DMS 273 (cell line): ENCODE measurements around the gene PADI4.
A peak's percentile ranks its signal among the peaks of the same experiment; 100 is the strongest.
"Not testable (repeated sequence)": the region's sequence is repeated elsewhere in the genome, so short reads cannot be mapped to it uniquely, and the experiment has no call there.

Experiments used
- DNase-seq: peaks from one replicate; lab custom pipeline; 2025; ENCODE audit not compliant: unreplicated experiment; lab: John Stamatoyannopoulos, UW

The PADI4 gene

GRCh38 chr1:17375651-17376050 is 67.7 kb downstream of the PADI4 start:
- DNase-seq, result no peak

- DNase-seq, result peak; percentile 42
These were observed 69.4 kb downstream of the PADI4 start for GRCh38 chr1:17377325-17377953.

- DNase-seq, result no peak
These were observed 73.2 kb downstream of the PADI4 start for GRCh38 chr1:17381161-17381560.

- no peak for DNase-seq
These were observed 84.3 kb downstream of the PADI4 start for GRCh38 chr1:17392199-17392740.

GRCh38 chr1:17393230-17393629 is 85.2 kb downstream of the PADI4 start:
- DNase-seq, result no peak

- DNase-seq, result no peak
These were observed 90.1 kb downstream of the PADI4 start for GRCh38 chr1:17397910-17398695.

GRCh38 chr1:17400725-17401341 is 92.8 kb downstream of the PADI4 start:
- no peak for DNase-seq

- no peak for DNase-seq
These were observed 93.8 kb downstream of the PADI4 start for GRCh38 chr1:17401841-17402240.

- DNase-seq, result no peak
These were observed 95.1 kb downstream of the PADI4 start for GRCh38 chr1:17403081-17403480.

- no peak for DNase-seq
These were observed 96.2 kb downstream of the PADI4 start for GRCh38 chr1:17404034-17404684.

GRCh38 chr1:17404820-17405219 is 96.8 kb downstream of the PADI4 start:
- peak; percentile 23 for DNase-seq

GRCh38 chr1:17405898-17406759 is 98.1 kb downstream of the PADI4 start:
- DNase-seq, result peak; percentile 78

GRCh38 chr1:17406760-17407475 is 98.9 kb downstream of the PADI4 start:
- not testable (repeated sequence) for DNase-seq

- not testable (repeated sequence) for DNase-seq
These were observed 100.0 kb downstream of the PADI4 start for GRCh38 chr1:17407786-17408514.

GRCh38 chr1:17409391-17409811 is 101.4 kb downstream of the PADI4 start:
- peak; percentile 29 for DNase-seq

GRCh38 chr1:17412093-17412870 is 104.3 kb downstream of the PADI4 start:
- DNase-seq, result no peak
